Astrocyte of the cerebellum (primary cell): Measurements from ENCODE around the gene NKPD1.
A peak's percentile ranks its signal among the peaks of the same experiment; 100 is the strongest.

Experiments
- DNase-seq: peaks from one replicate; pipeline ENCODE4 v3.0.0-alpha.2; 2011; ENCODE audit warnings: low read depth
- H3K4me3 ChIP-seq: 2 replicates; pipeline ENCODE4 v1.5.1; 2011; ENCODE audit warnings: mild to moderate bottlenecking, low read depth, low read length, moderate library complexity
- CTCF ChIP-seq: IDR thresholded peaks from 2 replicates; pipeline ENCODE4 v1.5.1; 2012; ENCODE audit warnings: low read length, low read depth, moderate library complexity, mild to moderate bottlenecking; ENCODE audit errors: missing control alignments
- in situ Hi-C: cut with HindIII; loops from 2 replicates; pipeline ENCODE4 v1.10.0; 2017; ENCODE audit warnings: low sequenced_read_pairs

The NKPD1 gene

GRCh38 chr19:45191375-45191774 is 30.6 kb upstream of the NKPD1 start:
- TF ChIP-seq CTCF = no peak
- DNase-seq = no peak
- in situ Hi-C loops = no loop called here
- H3K4me3 ChIP-seq = no peak overlapping the region

GRCh38 chr19:45189971-45190370 is 29.2 kb upstream of the NKPD1 start:
- DNase-seq = no peak
- no peak overlapping the region for H3K4me3 ChIP-seq
- in situ Hi-C loops = no loop called here
- TF ChIP-seq CTCF = no peak

GRCh38 chr19:45187421-45188100 is 26.8 kb upstream of the NKPD1 start:
- TF ChIP-seq CTCF = peak; percentile 47
- in situ Hi-C loops = no loop called here
- H3K4me3 ChIP-seq = no peak overlapping the region
- no peak for DNase-seq

- H3K4me3 ChIP-seq = no peak overlapping the region
- no peak for TF ChIP-seq CTCF
- in situ Hi-C loops = no loop called here
- no peak for DNase-seq
These were observed 25.9 kb upstream of the NKPD1 start for GRCh38 chr19:45186509-45187334.

- no peak overlapping the region for H3K4me3 ChIP-seq
- in situ Hi-C loops = no loop called here
- no peak for DNase-seq
- no peak for TF ChIP-seq CTCF
These were observed 23.3 kb upstream of the NKPD1 start for GRCh38 chr19:45184115-45184514.

GRCh38 chr19:45182758-45183157 is 22.0 kb upstream of the NKPD1 start:
- DNase-seq = no peak
- no peak for TF ChIP-seq CTCF
- in situ Hi-C loops = no loop called here
- no peak overlapping the region for H3K4me3 ChIP-seq
